ENCODE results near the gene NEAT1. TPM values are rescaled to one million over a fixed set of nuclear protein-coding genes. Genes with fewer than 3 reads are reported as not detected.

Gene NEAT1
- total RNA-seq, 1 donor from 2014 or later = 23.7 TPM

GRCh38 chr11:65433657-65434056 is 11.1 kb downstream of the NEAT1 start:
- DNase-seq (ENCODE audit: low read depth in 2 of 2) = peak in 1 of 2 donors; percentile 14

- DNase-seq (ENCODE audit: low read depth in 2 of 2) = peak in 1 of 2 donors; percentile 40
Measured at GRCh38 chr11:65434057-65434666, 11.6 kb downstream of the NEAT1 start.

GRCh38 chr11:65434667-65435410 is 12.2 kb downstream of the NEAT1 start:
- DNase-seq (ENCODE audit: low read depth in 2 of 2) = peak in 1 of 2 donors; percentile 23

DNA sequence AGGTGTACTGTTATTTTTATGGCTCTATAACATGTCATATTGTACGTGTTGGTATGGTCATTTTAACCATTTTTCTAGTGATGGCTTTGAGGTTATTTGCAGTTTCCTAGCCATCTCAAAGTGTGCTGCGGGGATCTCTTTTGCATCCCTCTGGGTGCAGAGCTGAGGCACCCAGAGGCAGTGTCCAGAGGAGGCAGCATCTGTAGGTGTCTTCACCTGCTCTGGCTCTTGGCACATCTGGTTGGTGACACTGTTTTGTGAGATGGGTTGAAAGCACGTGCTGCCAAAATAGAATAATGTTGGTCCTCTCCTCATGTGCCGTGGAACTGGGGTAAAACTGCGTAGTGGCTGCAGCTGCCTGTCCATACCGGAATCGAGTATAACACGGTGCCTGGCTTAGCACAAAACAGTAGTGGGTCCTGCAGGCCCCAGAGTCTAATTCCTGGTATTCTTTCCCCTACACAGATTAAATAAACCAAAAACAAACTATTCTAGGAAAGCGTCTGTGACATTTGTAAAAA is 12.9 kb downstream of the NEAT1 start:
- DNase-seq (ENCODE audit: low read depth in 2 of 2) = no peak

DNA sequence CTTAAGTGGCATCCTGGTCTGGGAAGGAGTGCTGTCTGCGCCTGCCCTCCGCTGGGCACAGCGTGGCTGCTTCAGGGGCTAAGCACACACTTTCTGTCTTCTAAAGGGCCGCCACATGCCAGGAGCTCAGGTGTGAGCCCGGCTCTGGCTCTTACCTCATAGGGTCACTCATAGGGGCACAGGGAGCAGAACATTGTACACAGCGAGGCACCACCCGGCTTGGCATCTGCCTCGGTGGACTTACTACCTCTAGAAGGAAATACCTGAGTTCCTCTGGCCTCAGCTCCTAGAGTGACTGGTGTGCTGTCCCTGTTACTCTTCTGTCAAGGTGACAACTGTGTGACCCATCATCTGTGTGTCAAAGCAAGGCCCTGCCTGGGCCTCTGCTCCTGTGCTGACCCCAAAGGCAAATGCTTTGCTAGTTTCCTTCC is 13.4 kb downstream of the NEAT1 start:
- DNase-seq (ENCODE audit: low read depth in 2 of 2) = peak in 1 of 2 donors; percentile 46

DNA sequence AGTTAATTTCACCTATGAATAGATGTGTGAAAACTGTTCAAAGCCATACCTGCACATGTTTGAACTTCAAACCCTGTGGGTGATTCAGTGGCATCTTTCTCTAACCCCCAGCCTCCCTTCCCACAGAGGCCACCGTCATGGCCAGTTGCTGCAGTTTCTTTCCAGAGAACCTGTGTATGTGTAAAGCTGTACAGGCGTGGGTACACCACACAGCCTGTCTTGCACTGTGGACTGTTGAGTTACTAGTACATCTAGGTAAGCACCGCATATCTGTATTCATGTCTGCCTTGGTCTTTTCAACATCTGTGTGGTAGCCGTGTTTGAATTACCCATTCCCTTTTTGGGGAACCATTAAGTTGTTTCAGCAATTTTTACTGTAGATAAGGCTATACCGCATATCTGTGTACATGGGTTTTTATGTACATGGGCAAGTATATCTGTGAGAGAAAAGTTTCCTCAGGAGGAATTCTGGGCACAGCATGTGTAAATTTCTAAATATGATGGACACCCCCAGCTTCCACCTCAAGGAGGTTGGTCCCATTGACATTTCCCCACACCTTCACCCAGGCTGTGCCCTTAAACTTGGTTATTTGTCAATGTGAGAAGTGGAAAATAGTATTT is 13.9 kb downstream of the NEAT1 start:
- peak in 1 of 2 donors; percentile 44 for DNase-seq (ENCODE audit: low read depth in 2 of 2)

DNA sequence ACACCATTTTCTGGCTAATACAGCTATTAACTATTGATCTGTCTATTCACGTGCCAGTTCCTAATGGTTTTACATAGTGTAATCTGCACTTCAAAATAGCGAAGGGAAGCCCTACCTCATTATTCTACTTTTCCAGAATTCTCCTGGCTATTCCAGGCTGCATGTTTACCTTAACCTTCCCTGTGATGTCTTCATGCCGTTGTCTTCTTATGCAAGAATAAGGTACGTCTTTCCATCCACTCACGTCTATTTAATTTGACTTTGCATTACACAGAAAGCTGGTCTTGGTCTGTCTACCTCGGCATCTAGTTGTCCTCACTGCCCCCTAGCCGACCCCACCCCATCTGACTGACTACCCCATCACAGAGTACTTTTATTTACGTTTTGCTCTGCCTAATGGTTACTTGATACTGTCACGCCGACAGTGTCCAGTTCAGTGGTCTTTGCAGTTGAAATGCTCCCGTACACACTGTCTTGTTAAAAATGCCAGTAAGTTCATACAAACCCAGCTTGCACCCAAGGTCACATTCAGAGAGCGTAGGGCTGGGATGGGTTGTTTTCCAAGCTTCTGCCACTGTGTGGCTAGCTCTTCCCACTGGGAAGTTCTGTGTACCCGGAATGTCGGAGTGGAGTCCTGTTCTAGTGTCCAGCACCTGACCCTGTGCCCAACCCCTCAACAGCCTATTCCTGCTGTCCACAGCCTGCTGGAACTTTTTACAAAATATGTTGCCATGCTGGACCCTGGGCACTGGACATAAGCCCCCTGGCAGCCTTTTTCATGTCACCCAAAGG is 15.0 kb downstream of the NEAT1 start:
- DNase-seq (ENCODE audit: low read depth in 2 of 2) = peak in 1 of 2 donors; percentile 42

- peak in 1 of 2 donors; percentile 24 for DNase-seq (ENCODE audit: low read depth in 2 of 2)
Measured at GRCh38 chr11:65438257-65439151, 15.9 kb downstream of the NEAT1 start.

DNA sequence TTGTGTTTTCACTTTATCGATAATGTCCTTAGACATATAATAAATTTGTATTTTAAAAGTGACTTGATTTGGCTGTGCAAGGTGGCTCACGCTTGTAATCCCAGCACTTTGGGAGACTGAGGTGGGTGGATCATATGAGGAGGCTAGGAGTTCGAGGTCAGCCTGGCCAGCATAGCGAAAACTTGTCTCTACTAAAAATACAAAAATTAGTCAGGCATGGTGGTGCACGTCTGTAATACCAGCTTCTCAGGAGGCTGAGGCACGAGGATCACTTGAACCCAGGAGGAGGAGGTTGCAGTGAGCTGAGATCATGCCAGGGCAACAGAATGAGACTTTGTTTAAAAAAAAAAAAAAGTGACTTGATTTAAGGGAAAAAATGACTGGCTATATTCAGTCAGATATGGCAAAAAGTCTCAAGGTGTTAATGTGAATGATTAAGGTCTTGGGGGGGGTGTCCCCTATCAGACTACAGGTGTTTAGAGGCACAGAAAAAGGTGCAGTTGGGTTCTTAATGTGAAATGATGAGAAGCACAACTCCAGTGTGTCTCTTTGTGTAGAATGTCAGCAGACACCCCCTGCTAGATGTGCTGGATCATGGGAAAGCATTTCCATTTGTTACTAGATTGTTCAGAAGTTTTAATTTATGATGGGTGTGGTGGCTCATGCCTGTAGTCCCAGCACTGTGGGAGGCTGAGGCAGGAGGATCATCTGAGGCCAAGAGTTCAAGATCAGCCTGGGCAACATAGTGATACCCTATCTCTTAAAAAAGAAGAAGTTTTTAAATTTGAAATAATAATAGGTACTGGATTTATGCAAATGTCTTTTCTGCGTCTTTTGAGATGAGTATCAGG is 17.0 kb downstream of the NEAT1 start:
- DNase-seq (ENCODE audit: low read depth in 2 of 2) = peak in 1 of 2 donors; percentile 38

- DNase-seq (ENCODE audit: low read depth in 2 of 2) = peak in 1 of 2 donors; percentile 46
Measured at GRCh38 chr11:65440831-65441499, 18.4 kb downstream of the NEAT1 start.

- peak in 1 of 2 donors; percentile 49 for DNase-seq (ENCODE audit: low read depth in 2 of 2)
Measured at GRCh38 chr11:65442842-65443331, 20.3 kb downstream of the NEAT1 start.

- DNase-seq (ENCODE audit: low read depth in 2 of 2) = peak in 1 of 2 donors; percentile 54
Measured at GRCh38 chr11:65444314-65445051, 21.9 kb downstream of the NEAT1 start.

GRCh38 chr11:65445101-65445603 is 22.6 kb downstream of the NEAT1 start:
- peak in 1 of 2 donors; percentile 60 for DNase-seq (ENCODE audit: low read depth in 2 of 2)

DNA sequence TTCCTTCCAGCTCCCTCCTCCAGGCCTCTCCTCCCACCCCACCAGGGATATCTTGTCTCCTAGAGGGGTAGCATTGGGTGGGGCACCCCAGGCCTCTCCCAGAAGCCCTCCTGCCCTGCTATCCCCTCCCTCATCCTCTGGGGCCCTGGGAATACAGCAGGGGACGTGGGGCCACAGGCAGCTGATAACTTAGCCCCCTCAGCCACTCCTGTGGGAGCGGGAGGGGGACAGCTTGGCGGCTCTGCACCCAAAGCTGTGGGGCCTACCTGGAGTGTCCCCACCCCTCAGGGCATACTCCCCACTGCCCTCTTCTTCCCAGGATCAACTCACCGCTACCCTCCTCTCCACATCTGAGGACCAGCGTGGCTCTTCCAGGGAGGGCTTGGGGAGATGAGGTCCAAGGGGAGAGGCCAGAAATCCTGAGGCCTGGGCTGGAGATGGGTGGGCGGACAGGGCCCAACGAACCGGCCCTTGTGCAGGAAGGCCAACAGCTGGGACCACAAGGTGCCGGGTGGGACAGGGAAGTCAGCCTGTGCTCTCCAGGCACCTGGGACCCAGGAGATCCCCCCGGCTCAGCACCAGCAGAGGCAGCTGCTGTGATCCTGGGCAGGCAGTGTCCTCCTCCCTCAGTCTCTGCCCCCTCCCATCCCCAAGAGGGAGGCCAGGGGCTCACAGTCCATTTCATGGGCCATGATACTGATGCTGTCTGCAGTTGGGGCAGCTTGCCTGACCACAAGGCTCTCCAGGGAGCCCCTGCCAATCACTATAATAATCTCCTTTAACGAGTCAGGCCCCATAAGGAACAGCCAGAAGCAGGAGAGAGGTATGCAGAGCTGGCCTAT is 23.2 kb downstream of the NEAT1 start:
- peak in 1 of 2 donors; percentile 63 for DNase-seq (ENCODE audit: low read depth in 2 of 2)

- DNase-seq (ENCODE audit: low read depth in 2 of 2) = peak in 1 of 2 donors; percentile 61
Measured at GRCh38 chr11:65446446-65447277, 24.1 kb downstream of the NEAT1 start.

DNA sequence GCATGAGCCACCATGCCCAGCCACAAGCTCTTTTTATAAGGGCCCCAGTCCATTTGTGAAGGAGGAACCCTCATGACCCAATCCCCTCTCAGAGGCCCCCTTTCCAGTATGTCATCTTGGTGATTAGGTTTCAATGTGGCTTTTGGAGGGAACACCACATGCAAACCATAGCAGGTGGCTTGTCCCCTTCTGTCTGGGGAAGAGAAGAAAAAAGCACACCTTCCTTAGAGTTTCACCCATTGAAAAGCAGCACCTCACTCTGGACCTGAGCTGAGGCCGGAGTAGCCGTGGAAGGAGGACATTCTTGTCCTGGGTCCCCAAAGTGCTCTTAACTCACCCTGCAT is 25.4 kb downstream of the NEAT1 start:
- peak in 1 of 2 donors; percentile 45 for DNase-seq (ENCODE audit: low read depth in 2 of 2)

All from dermis microvascular lymphatic vessel endothelial cell (primary cell).